HCT116 (cell line): ENCODE measurements around the gene ACOT12.

Source experiments
- ELF1 ChIP-seq: IDR thresholded peaks from 2 replicates; pipeline ENCODE4 v1.6.1; 2012; ENCODE audit warnings: low read depth, borderline replicate concordance
- EZH2 ChIP-seq: fragments of 200-600 bp; sonication (generic); IDR thresholded peaks from 2 replicates; pipeline ENCODE4 v1.6.1; 2017; ENCODE audit warnings: antibody characterized with exemption, mixed run types
- FOSL1 ChIP-seq: IDR thresholded peaks from 2 replicates; pipeline ENCODE4 v1.6.1; 2012; ENCODE audit warnings: low read depth
- JUND ChIP-seq: IDR thresholded peaks from 2 replicates; pipeline ENCODE4 v1.6.1; 2012
- MAX ChIP-seq: IDR thresholded peaks from 2 replicates; pipeline ENCODE4 v1.6.1; 2012
- POLR2A ChIP-seq: IDR thresholded peaks from 2 replicates; pipeline ENCODE4 v1.7.0; 2011; ENCODE audit warnings: borderline replicate concordance; ENCODE audit not compliant: insufficient read depth, insufficient read length; ENCODE audit errors: extremely low read depth
- POLR2AphosphoS5 ChIP-seq: IDR thresholded peaks from 2 replicates; pipeline ENCODE4 v1.6.1; 2011; ENCODE audit warnings: mild to moderate bottlenecking, low read depth, low read length, moderate library complexity
- RAD21 ChIP-seq: IDR thresholded peaks from 2 replicates; pipeline ENCODE4 v1.6.1; 2012; ENCODE audit warnings: low read depth, mild to moderate bottlenecking
- SIN3A ChIP-seq: IDR thresholded peaks from 2 replicates; pipeline ENCODE4 v1.6.1; 2012; ENCODE audit warnings: low read depth
- TCF7L2 ChIP-seq: IDR thresholded peaks from 2 replicates; pipeline ENCODE4 v1.7.0; 2011; ENCODE audit warnings: borderline replicate concordance, inconsistent platforms; ENCODE audit not compliant: insufficient read depth, insufficient read length; ENCODE audit errors: extremely low read depth
- TF ChIP-seq, protein P1 (sequence below), 3 experiments: fragments of 200-600 bp in 1 of 3; sonication (generic) in 1 of 3; IDR thresholded peaks in 2 of 3; conservative IDR thresholded peaks in 1 of 3; 2 replicates each; pipeline ENCODE4 v1.5.1; 2012 to 2017; ENCODE audit warnings: low read depth in 2 of 3, low read length in 2 of 3, antibody characterized with exemption in 1 of 3, borderline replicate concordance in 1 of 3, control low read depth in 1 of 3, mild to moderate bottlenecking in 1 of 3, mixed read lengths in 1 of 3, mixed run types in 1 of 3, moderate library complexity in 1 of 3; ENCODE audit not compliant: insufficient read depth in 1 of 3
- TF ChIP-seq, protein P2 (sequence below): IDR thresholded peaks from 2 replicates; pipeline ENCODE4 v1.6.1; 2012
- TF ChIP-seq, protein P3 (sequence below): IDR thresholded peaks from 2 replicates; pipeline ENCODE4 v1.6.1; 2012; ENCODE audit warnings: low read depth

DNA sequence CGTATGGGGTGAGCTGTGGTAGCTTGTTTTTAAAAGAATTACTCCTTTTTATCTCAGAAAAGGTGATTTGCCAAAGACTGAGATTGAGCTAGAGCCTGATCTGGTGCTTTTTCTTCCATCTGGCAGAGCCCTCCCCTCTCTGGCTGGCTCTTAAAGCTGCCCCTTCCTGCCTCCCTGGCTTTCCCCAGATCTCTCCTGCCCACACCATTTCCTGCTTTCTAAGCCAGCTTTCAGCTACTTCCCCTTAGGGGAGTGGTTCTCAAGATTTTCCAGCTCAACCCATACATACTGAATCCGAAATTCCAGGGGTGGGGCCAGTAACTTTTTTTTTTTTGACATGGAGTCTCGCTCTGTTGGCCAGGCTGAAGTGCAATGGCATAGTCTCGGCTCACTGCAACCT is 4.8 kb upstream of the ACOT12 start:
- TF ChIP-seq, protein P1, sequence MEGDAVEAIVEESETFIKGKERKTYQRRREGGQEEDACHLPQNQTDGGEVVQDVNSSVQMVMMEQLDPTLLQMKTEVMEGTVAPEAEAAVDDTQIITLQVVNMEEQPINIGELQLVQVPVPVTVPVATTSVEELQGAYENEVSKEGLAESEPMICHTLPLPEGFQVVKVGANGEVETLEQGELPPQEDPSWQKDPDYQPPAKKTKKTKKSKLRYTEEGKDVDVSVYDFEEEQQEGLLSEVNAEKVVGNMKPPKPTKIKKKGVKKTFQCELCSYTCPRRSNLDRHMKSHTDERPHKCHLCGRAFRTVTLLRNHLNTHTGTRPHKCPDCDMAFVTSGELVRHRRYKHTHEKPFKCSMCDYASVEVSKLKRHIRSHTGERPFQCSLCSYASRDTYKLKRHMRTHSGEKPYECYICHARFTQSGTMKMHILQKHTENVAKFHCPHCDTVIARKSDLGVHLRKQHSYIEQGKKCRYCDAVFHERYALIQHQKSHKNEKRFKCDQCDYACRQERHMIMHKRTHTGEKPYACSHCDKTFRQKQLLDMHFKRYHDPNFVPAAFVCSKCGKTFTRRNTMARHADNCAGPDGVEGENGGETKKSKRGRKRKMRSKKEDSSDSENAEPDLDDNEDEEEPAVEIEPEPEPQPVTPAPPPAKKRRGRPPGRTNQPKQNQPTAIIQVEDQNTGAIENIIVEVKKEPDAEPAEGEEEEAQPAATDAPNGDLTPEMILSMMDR (IDR thresholded peaks at IDR 0.05 in 2 of 3, conservative IDR thresholded peaks at IDR 0.05 in 1 of 3; ENCODE audit: borderline replicate concordance in 1 of 3, insufficient read depth in 1 of 3, low read depth in 2 of 3, low read length in 2 of 3): no peak
- TF ChIP-seq FOSL1: no peak
- TF ChIP-seq SIN3A: no peak
- TF ChIP-seq TCF7L2: no peak
- TF ChIP-seq POLR2AphosphoS5: no peak
- TF ChIP-seq RAD21: no peak
- TF ChIP-seq, protein P2, sequence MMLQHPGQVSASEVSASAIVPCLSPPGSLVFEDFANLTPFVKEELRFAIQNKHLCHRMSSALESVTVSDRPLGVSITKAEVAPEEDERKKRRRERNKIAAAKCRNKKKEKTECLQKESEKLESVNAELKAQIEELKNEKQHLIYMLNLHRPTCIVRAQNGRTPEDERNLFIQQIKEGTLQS: no peak
- TF ChIP-seq ELF1: no peak
- TF ChIP-seq POLR2A: no peak
- TF ChIP-seq JUND: no peak
- no peak for TF ChIP-seq MAX
- no peak for TF ChIP-seq EZH2
- TF ChIP-seq, protein P3, sequence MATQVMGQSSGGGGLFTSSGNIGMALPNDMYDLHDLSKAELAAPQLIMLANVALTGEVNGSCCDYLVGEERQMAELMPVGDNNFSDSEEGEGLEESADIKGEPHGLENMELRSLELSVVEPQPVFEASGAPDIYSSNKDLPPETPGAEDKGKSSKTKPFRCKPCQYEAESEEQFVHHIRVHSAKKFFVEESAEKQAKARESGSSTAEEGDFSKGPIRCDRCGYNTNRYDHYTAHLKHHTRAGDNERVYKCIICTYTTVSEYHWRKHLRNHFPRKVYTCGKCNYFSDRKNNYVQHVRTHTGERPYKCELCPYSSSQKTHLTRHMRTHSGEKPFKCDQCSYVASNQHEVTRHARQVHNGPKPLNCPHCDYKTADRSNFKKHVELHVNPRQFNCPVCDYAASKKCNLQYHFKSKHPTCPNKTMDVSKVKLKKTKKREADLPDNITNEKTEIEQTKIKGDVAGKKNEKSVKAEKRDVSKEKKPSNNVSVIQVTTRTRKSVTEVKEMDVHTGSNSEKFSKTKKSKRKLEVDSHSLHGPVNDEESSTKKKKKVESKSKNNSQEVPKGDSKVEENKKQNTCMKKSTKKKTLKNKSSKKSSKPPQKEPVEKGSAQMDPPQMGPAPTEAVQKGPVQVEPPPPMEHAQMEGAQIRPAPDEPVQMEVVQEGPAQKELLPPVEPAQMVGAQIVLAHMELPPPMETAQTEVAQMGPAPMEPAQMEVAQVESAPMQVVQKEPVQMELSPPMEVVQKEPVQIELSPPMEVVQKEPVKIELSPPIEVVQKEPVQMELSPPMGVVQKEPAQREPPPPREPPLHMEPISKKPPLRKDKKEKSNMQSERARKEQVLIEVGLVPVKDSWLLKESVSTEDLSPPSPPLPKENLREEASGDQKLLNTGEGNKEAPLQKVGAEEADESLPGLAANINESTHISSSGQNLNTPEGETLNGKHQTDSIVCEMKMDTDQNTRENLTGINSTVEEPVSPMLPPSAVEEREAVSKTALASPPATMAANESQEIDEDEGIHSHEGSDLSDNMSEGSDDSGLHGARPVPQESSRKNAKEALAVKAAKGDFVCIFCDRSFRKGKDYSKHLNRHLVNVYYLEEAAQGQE: no peak
